NCI-H1930 (cell line): ENCODE results near the gene PPP4R3C.
"Not testable (repeated sequence)": the region's sequence is repeated elsewhere in the genome, so short reads cannot be mapped to it uniquely, and the experiment has no call there.

ENCODE experiments used
- DNase-seq, 2 experiments: peaks; one replicate each; lab custom pipeline; 2025; lab: John Stamatoyannopoulos, UW

Gene PPP4R3C

GRCh38 chrX:27463187-27463586, at the start of gene PPP4R3C:
Gene PPP4R3C (minus strand): TSS chrX:27463341. CDS start chrX:27463296, 45 bp downstream.
- DNase-seq: no peak

DNA sequence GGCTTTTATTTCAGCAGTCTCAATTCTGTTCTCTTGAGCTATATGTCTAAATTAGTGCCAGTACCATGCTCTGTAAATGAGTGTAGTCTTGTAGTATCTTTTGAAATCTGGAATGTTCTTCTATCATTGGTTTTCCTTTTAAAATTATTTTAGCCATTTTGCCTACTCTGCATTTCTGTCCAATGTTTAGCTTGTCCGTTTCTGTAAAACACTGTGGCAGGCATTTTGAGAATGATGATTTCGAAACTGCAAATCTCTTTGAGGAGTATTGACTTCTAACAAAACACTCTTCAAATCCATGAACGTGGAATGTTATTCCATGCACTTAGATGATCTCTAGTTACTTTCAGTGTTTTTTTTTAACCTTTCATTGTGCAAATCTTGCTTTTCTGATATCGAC, 28.3 kb upstream of the PPP4R3C start:
- no peak for DNase-seq

DNA sequence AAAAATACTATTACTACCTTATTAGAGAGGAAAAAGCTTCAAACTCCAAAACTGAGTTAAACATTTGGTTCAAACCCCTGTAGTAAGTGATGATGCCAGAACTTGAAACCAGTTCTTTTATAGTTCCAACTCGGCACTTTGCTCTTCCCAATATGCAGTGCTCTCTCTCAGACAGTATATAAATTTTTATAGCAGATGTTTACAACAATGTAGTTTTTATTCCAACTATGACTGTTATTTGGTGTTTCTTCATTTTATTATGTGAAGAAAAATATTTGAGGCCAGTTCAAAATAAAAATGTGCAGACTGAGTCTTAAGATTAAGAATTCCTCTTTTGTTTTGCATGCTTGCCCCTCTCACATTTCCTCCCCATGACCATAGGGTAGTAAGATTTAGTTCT, 2.9 kb upstream of the PPP4R3C start:
- no peak for DNase-seq

DNA sequence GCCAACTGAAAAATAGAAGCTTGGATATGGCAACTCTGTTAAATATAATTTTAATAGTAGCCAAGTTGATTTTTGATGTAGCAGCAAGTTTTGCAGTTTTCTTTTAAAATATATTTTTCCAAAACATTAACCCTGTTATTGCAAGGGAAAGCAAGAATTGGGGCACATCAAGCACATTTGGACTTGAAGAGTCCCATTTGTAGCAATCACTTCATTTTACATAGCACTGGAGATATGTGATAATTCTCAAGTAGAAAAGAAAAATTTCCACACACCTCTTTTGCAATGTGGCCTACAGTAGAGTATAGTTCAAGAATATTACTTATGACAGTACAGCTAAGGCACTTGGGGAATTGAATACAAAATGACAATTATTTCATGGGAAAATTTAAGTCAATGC, 1.9 kb upstream of the PPP4R3C start:
- DNase-seq: no peak

- not testable (repeated sequence) for DNase-seq
Observed at GRCh38 chrX:27459129-27459528, 4.0 kb downstream of the PPP4R3C start.

DNA sequence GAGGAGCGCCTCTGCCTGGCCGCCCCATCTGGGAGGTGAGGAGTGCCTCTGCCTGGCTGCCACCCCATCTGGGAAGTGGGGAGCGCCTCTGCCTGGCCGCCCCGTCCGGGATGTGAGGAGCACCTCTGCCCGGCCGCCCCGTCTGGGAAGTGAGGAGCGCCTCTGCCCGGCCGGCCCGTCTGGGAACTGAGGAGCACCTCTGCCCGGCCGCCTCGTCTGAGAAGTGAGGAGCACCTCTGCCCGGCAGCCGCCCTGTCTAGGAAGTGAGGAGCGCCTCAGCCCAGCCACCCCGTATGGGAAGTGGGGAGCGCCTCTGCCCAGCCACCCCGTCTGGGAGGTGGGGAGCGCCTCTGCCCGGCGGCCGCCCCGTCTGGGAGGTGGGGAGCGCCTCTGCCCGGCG, 4.6 kb downstream of the PPP4R3C start:
- not testable (repeated sequence) for DNase-seq

GRCh38 chrX:27451324-27451723, 11.8 kb downstream of the PPP4R3C start:
- no peak for DNase-seq

DNA sequence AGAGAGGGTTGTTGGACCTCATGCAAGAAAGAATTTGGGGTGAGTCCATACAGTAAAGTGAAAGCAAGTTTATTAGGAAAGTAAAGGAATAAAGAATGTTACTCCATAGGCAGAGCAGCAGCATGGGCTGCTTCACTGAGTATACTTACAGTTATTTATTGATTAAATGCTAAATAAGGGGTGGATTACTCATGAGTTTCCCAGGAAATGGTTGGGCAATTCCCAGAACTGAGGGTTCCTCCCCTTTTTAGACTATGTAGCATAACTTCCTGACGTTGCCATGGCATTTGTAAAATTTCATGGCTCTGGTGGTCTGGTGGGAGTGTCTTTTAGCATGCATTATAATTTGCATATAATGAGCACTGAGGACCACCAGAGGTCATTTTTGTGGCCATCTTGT, 16.7 kb downstream of the PPP4R3C start:
- DNase-seq: no peak

- no peak for DNase-seq
Observed at GRCh38 chrX:27445438-27445837, 17.7 kb downstream of the PPP4R3C start.

GRCh38 chrX:27444093-27444908, 18.8 kb downstream of the PPP4R3C start:
- no peak for DNase-seq

DNA sequence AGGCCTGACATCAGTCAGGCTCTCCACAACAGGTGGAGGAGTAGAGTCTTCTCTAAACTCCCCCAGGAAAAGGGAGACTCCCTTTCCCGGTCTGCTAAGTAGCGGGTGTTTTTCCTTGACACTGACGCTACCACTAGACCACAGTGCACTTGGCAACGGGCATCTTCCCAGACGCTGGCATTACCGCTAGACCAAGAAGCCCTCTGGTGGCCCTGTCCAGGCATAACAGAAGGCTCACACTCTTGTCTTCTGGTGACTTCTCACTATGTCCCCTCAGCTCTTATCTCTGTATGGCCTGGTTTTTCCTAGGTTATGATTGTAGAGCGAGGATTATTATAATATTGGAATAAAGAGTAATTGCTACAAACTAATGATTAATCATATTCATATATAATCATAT, 20.7 kb downstream of the PPP4R3C start:
- not testable (repeated sequence) for DNase-seq

DNA sequence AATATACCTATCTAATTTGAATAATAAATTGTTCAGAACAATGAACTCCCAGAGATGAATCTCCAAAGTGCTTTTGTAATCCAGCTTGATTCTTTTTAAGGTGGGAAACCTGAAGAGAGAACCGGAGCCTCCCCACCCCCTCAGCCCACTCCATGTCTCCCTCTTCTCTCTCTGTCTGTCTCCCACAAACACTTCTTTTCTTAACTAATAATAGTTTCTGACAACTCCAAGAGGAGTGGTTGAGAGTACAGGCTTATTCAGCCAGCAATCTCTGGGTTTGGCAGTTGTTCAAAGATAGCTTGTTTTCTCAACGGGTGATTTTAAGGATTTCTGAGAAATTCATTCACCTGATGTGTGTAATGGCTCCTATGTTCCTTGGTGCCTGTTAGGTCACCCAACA, 23.4 kb downstream of the PPP4R3C start:
- DNase-seq: no peak

GRCh38 chrX:27438937-27439336, 24.2 kb downstream of the PPP4R3C start:
- no peak for DNase-seq

- no peak for DNase-seq
Observed at GRCh38 chrX:27435031-27435430, 28.1 kb downstream of the PPP4R3C start.
